Measurements from ENCODE around the gene IMPDH2.

DNA sequence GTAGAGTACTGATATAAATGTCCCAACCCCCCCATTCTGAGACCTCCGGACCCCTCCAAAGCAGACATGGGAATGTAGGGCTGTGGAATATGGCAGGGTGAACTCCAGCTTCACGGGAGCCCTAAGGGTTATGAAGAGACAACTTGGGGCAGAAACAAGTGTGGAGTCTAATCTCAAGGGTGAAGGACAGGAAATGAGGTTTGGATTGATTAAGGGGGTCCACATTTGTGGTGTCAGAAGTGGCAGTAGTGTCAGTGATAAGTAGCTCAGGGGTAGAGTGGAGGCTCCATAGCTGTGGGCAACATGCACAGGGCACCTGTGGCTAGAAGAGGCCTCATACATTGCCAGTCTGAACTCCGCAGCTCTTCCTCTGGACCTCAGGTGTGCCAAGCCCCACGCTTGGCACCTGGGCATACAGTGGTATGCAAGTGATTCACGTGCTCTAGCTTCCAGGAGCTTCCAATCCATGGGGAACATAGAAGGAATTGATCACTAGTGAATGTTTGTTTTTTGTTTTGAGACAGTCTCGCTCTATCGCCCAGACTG is 43.3 kb downstream of the IMPDH2 start:
- TF ChIP-seq POLR2A (IDR thresholded peaks at IDR 0.05; ENCODE audit: low read depth, low read length) (no peak), POLR2AphosphoS5 (IDR thresholded peaks at IDR 0.05; ENCODE audit: low read depth, low read length) (no peak), TAF1 (IDR thresholded peaks at IDR 0.05; ENCODE audit: low read depth, low read length) (no peak), SPI1 (IDR thresholded peaks at IDR 0.05; ENCODE audit: low read depth, low read length) (no peak)

Data from GM12891 (cell line).